Frontal cortex (tissue), 4 donors: ENCODE data around the gene TEKT3. TPM values are rescaled to one million over a fixed set of nuclear protein-coding genes. Genes with fewer than 3 reads are reported as not detected.

Experiments
- DNase-seq, 2 donors: peaks; one replicate each; pipeline ENCODE4 v3.0.0; 2012; ENCODE audit warnings: low spot score in 2 of 2
- FAIRE-seq: peaks from 2 replicates; lab custom pipeline; 2012; peaks lifted over from hg19 to GRCh38; lab: Jason Lieb, UNC
- total RNA-seq: library from RNA; depleted of rRNA; stranded (reverse); fragments of >200 nt; gene quantifications from one replicate; pipeline ENCODE4 v1.2.3, GENCODE V29; 2014
- donor health status: control.
- donor health status: control.
- donor health status: control.

The TEKT3 gene
- total RNA-seq, 1 donor from 2014 or later, result 1.2 TPM

GRCh38 chr17:15351478-15351840 is 10.1 kb upstream of the TEKT3 start:
- FAIRE-seq, result no peak
- no peak for DNase-seq

- FAIRE-seq, result no peak
Measured at GRCh38 chr17:15350777-15351477, 9.5 kb upstream of the TEKT3 start.

GRCh38 chr17:15349119-15349518 is 7.7 kb upstream of the TEKT3 start:
- DNase-seq (no peak), FAIRE-seq (no peak)

More at GRCh38 chr17:15350777-15351477, 9.5 kb upstream of the TEKT3 start:
- DNase-seq, result no peak

- no peak for DNase-seq
- FAIRE-seq, result no peak
Measured at GRCh38 chr17:15348021-15348420, 6.6 kb upstream of the TEKT3 start.

- no peak for DNase-seq
- FAIRE-seq, result no peak
Measured at GRCh38 chr17:15346066-15346595, 4.7 kb upstream of the TEKT3 start.

GRCh38 chr17:15343749-15344148 is 2.4 kb upstream of the TEKT3 start:
- DNase-seq (no peak), FAIRE-seq (no peak)

- DNase-seq (no peak), FAIRE-seq (no peak)
Measured at GRCh38 chr17:15342460-15342859, 1.1 kb upstream of the TEKT3 start.

- no peak for DNase-seq
- FAIRE-seq, result no peak
Measured at GRCh38 chr17:15341966-15342365, 569 bp upstream of the TEKT3 start.

- FAIRE-seq (no peak), DNase-seq (no peak)
Measured at GRCh38 chr17:15340966-15341365, 431 bp downstream of the TEKT3 start.

- FAIRE-seq, result no peak
- DNase-seq, result no peak
Measured at GRCh38 chr17:15335446-15335845, 6.0 kb downstream of the TEKT3 start.

- FAIRE-seq, result no peak
- DNase-seq, result no peak
Measured at GRCh38 chr17:15334266-15334665, 7.1 kb downstream of the TEKT3 start.

- no peak for DNase-seq
- FAIRE-seq, result no peak
Measured at GRCh38 chr17:15332338-15332737, 9.1 kb downstream of the TEKT3 start.

- FAIRE-seq (no peak), DNase-seq (no peak)
Measured at GRCh38 chr17:15323131-15323530, 18.3 kb downstream of the TEKT3 start.

GRCh38 chr17:15321556-15322251 is 19.7 kb downstream of the TEKT3 start:
- no peak for FAIRE-seq
- no peak for DNase-seq

- FAIRE-seq (no peak), DNase-seq (no peak)
Measured at GRCh38 chr17:15319452-15320010, 21.9 kb downstream of the TEKT3 start.

GRCh38 chr17:15311996-15312395 is 29.4 kb downstream of the TEKT3 start:
- DNase-seq (no peak), FAIRE-seq (no peak)

GRCh38 chr17:15309793-15310192 is 31.6 kb downstream of the TEKT3 start:
- no peak for DNase-seq
- no peak for FAIRE-seq

- DNase-seq, result no peak
- no peak for FAIRE-seq
Measured at GRCh38 chr17:15309236-15309635, 32.2 kb downstream of the TEKT3 start.

GRCh38 chr17:15308758-15309157 is 32.6 kb downstream of the TEKT3 start:
- no peak for FAIRE-seq
- DNase-seq, result no peak

GRCh38 chr17:15307710-15308111 is 33.7 kb downstream of the TEKT3 start:
- DNase-seq, result no peak
- FAIRE-seq, result no peak

- DNase-seq (no peak), FAIRE-seq (no peak)
Measured at GRCh38 chr17:15303851-15304250, 37.5 kb downstream of the TEKT3 start.
